ENCODE results near the gene ARHGAP45.

Gene ARHGAP45

GRCh38 chr19:1054102-1055027 is 12.6 kb upstream of the ARHGAP45 start:
- H3K9me3 ChIP-seq (ENCODE audit: control insufficient read depth, low read length): peaks cover 33% of the 10 kb centered on the region
- no peak overlapping the region for H3K27ac ChIP-seq (ENCODE audit: low read length, poor library complexity, severe bottlenecking)
- no peak overlapping the region for H3K23ac ChIP-seq (ENCODE audit: low read length in 2 of 2)
- H2BK15ac ChIP-seq (ENCODE audit: low read depth, poor library complexity, severe bottlenecking): no peak overlapping the region
- H3K79me1 ChIP-seq (replicated peaks; ENCODE audit: low read length, poor library complexity, severe bottlenecking): no peaks in the 10 kb centered on the region
- no peak overlapping the region for H2BK5ac ChIP-seq (ENCODE audit: low read depth, low read length, poor library complexity, severe bottlenecking)
- no peaks in the 10 kb centered on the region for H3K4me1 ChIP-seq (ENCODE audit: control insufficient read depth, insufficient read depth, low read depth, low read length)
- H4K91ac ChIP-seq (ENCODE audit: low read length): peak overlapping the region; percentile 1
- H3K27me3 ChIP-seq (ENCODE audit: control insufficient read depth in 1 of 2, insufficient read depth in 1 of 2, low read length in 2 of 2): no peaks in the 10 kb centered on the region
- H3K14ac ChIP-seq (ENCODE audit: low read length in 2 of 2): no peak overlapping the region
- no peak overlapping the region for H2BK120ac ChIP-seq (ENCODE audit: low read depth, low read length)
- DNase-seq: no peak
- H2AK5ac ChIP-seq (ENCODE audit: low read length, severe bottlenecking): no peak overlapping the region
- H3K9ac ChIP-seq (ENCODE audit: low read length): no peak overlapping the region
- peaks cover 13 to 64% of the 10 kb centered on the region in 2 experiments for H3K36me3 ChIP-seq (ENCODE audit: control insufficient read depth in 1 of 2, insufficient read depth in 2 of 2, low read depth in 1 of 2, low read length in 2 of 2)
- no peak overlapping the region for H3K4me2 ChIP-seq (ENCODE audit: low read length, poor library complexity, severe bottlenecking)
- WGBS: 94% methylated on average over 21 of the region's 28 CpGs
- H2BK12ac ChIP-seq (ENCODE audit: low read length in 2 of 2): no peak overlapping the region
- no peak overlapping the region for H4K8ac ChIP-seq (ENCODE audit: low read length)
- no peak overlapping the region for H3K4ac ChIP-seq (ENCODE audit: low read depth in 1 of 2, low read length in 2 of 2)
- no peak overlapping the region for H3K4me3 ChIP-seq (ENCODE audit: insufficient read depth in 1 of 2, low read depth in 1 of 2, low read length in 2 of 2)
- no peak overlapping the region for H3K18ac ChIP-seq (ENCODE audit: low read depth in 1 of 2, low read length in 2 of 2)
- no peak overlapping the region for H2AFZ ChIP-seq (ENCODE audit: low read depth, low read length)

- no peak overlapping the region for H3K27ac ChIP-seq (ENCODE audit: low read length, poor library complexity, severe bottlenecking)
- no peak overlapping the region for H3K18ac ChIP-seq (ENCODE audit: low read depth in 1 of 2, low read length in 2 of 2)
- H3K9ac ChIP-seq (ENCODE audit: low read length): no peak overlapping the region
- H3K27me3 ChIP-seq (ENCODE audit: control insufficient read depth in 1 of 2, insufficient read depth in 1 of 2, low read length in 2 of 2): no peaks in the 10 kb centered on the region
- H2BK5ac ChIP-seq (ENCODE audit: low read depth, low read length, poor library complexity, severe bottlenecking): no peak overlapping the region
- no peak overlapping the region for H2AFZ ChIP-seq (ENCODE audit: low read depth, low read length)
- no peak overlapping the region for H3K23ac ChIP-seq (ENCODE audit: low read length in 2 of 2)
- H3K4ac ChIP-seq (ENCODE audit: low read depth in 1 of 2, low read length in 2 of 2): no peak overlapping the region
- H3K4me2 ChIP-seq (ENCODE audit: low read length, poor library complexity, severe bottlenecking): no peak overlapping the region
- H2BK15ac ChIP-seq (ENCODE audit: low read depth, poor library complexity, severe bottlenecking): no peak overlapping the region
- H3K79me1 ChIP-seq (replicated peaks; ENCODE audit: low read length, poor library complexity, severe bottlenecking): no peaks in the 10 kb centered on the region
- H3K9me3 ChIP-seq (ENCODE audit: control insufficient read depth, low read length): peaks cover 36% of the 10 kb centered on the region
- no peak overlapping the region for H2BK12ac ChIP-seq (ENCODE audit: low read length in 2 of 2)
- H3K14ac ChIP-seq (ENCODE audit: low read length in 2 of 2): no peak overlapping the region
- peak overlapping the region in 1 of 2 experiments; percentile 11 for H3K4me3 ChIP-seq (ENCODE audit: insufficient read depth in 1 of 2, low read depth in 1 of 2, low read length in 2 of 2)
- H4K8ac ChIP-seq (ENCODE audit: low read length): no peak overlapping the region
- no peak overlapping the region for H2BK120ac ChIP-seq (ENCODE audit: low read depth, low read length)
- no peak overlapping the region for H4K91ac ChIP-seq (ENCODE audit: low read length)
- 98% methylated on average over 14 of the region's 14 CpGs for WGBS
- no peak overlapping the region for H2AK5ac ChIP-seq (ENCODE audit: low read length, severe bottlenecking)
- H3K36me3 ChIP-seq (ENCODE audit: control insufficient read depth in 1 of 2, insufficient read depth in 2 of 2, low read depth in 1 of 2, low read length in 2 of 2): peaks cover 13 to 64% of the 10 kb centered on the region in 2 experiments
- no peaks in the 10 kb centered on the region for H3K4me1 ChIP-seq (ENCODE audit: control insufficient read depth, insufficient read depth, low read depth, low read length)
- no peak for DNase-seq
Measured at GRCh38 chr19:1055028-1055425, 11.9 kb upstream of the ARHGAP45 start.

GRCh38 chr19:1055886-1056620 is 10.9 kb upstream of the ARHGAP45 start:
- Histone ChIP-seq H3K14ac (ENCODE audit: low read length in 2 of 2) (no peak overlapping the region), H2BK12ac (ENCODE audit: low read length in 2 of 2) (no peak overlapping the region), H2BK120ac (ENCODE audit: low read depth, low read length) (no peak overlapping the region), H2BK5ac (ENCODE audit: low read depth, low read length, poor library complexity, severe bottlenecking) (no peak overlapping the region), H3K79me1 (replicated peaks; ENCODE audit: low read length, poor library complexity, severe bottlenecking) (no peaks in the 10 kb centered on the region), H3K36me3 (ENCODE audit: control insufficient read depth in 1 of 2, insufficient read depth in 2 of 2, low read depth in 1 of 2, low read length in 2 of 2) (peaks cover 13 to 64% of the 10 kb centered on the region in 2 experiments), H4K8ac (ENCODE audit: low read length) (no peak overlapping the region), H3K27ac (ENCODE audit: low read length, poor library complexity, severe bottlenecking) (no peak overlapping the region), H3K4ac (ENCODE audit: low read depth in 1 of 2, low read length in 2 of 2) (no peak overlapping the region), H3K4me3 (ENCODE audit: insufficient read depth in 1 of 2, low read depth in 1 of 2, low read length in 2 of 2) (peak overlapping the region in 1 of 2 experiments; percentile 20), H3K4me2 (ENCODE audit: low read length, poor library complexity, severe bottlenecking) (no peak overlapping the region), H3K27me3 (ENCODE audit: control insufficient read depth in 1 of 2, insufficient read depth in 1 of 2, low read length in 2 of 2) (no peaks in the 10 kb centered on the region), H4K91ac (ENCODE audit: low read length) (no peak overlapping the region), H2AFZ (ENCODE audit: low read depth, low read length) (no peak overlapping the region), H3K18ac (ENCODE audit: low read depth in 1 of 2, low read length in 2 of 2) (no peak overlapping the region), H3K23ac (ENCODE audit: low read length in 2 of 2) (no peak overlapping the region), H2AK5ac (ENCODE audit: low read length, severe bottlenecking) (no peak overlapping the region), H2BK15ac (ENCODE audit: low read depth, poor library complexity, severe bottlenecking) (no peak overlapping the region), H3K9ac (ENCODE audit: low read length) (no peak overlapping the region), H3K4me1 (ENCODE audit: control insufficient read depth, insufficient read depth, low read depth, low read length) (no peaks in the 10 kb centered on the region), H3K9me3 (ENCODE audit: control insufficient read depth, low read length) (peaks cover 36% of the 10 kb centered on the region)
- 95% methylated on average over 20 of the region's 20 CpGs for WGBS
- no peak for DNase-seq

Data from mesenchymal stem cell (in vitro differentiated cells and primary cell).